Left forelimb (tissue), 1 donor: ENCODE results near the gene CYCS.
"Not testable (repeated sequence)": the region's sequence is repeated elsewhere in the genome, so short reads cannot be mapped to it uniquely, and the experiment has no call there.

ENCODE experiments used
- DNase-seq: peaks from one replicate; pipeline ENCODE4 v3.0.0-alpha.2; 2018; ENCODE audit warnings: low spot score

CYCS gene

DNA sequence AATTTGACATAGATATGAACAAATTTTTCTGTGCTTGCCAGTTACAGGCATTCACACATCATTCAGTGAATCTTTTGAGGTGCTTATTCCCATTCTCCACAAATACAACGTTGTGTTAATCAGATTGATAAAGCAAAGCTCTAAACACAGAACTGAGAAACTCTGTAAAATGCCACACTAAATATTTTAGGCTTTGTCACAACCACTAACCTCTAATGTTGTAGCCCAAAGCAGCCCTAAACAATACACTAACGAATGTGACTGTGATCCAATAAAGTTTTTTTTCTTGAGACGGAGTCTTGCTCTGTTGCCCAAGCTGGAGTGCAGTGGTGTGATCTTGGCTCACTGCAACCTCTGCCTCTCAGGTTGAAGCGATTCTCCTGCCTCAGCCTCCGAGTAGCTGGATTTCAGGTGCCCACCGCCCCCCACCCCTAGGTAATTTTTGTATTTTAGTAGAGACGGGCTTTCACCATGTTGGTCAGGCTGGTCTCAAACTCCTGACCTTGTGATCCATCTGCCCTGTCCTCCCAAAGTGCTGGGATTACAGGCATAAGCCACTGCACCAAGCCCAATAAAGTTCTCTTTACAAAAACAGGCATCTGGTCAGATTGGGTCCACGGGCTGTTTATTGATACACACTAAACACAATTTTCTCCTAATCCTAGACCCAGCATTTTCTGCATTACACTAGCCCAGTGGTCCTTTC lies 6.9 kb downstream of the CYCS start:
- DNase-seq = no peak

DNA sequence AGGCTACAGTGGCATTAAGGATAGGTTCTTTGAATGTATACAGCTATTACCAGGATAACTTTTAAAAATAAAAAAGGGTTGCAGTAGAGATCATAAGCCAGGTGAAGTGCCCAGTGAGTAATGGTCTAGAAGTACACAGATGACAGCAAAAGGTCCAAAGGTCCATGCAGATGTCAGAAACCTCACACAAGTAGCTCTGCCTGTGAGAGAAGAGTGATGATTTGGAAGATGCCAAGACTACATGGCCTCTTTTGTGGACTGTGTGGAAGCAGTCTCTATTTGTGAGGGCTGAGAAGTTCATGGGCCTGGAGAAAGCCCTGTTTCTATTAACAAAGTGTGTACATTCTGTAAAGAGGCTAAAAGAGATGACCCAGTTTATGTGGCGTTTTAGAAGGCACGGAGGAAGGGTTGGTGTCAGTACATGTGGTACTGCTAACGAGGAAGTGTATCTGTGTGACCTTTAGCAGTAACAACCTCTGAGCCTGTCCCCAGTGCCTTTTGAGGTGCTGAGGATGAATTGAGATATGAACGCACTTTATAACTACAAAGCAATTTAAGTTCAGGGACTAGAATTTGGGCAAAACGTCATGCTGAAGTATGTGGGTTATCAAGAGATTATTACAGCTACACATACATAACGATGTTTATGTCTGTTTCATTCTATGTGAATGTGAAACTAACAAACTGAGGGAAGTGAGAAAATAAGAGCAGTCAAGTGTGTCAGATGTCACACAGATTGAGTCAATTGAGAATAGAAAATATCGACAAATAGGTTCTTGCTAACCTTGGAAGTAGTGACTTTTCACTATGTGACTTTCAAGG lies 7.6 kb downstream of the CYCS start:
- no peak for DNase-seq

DNA sequence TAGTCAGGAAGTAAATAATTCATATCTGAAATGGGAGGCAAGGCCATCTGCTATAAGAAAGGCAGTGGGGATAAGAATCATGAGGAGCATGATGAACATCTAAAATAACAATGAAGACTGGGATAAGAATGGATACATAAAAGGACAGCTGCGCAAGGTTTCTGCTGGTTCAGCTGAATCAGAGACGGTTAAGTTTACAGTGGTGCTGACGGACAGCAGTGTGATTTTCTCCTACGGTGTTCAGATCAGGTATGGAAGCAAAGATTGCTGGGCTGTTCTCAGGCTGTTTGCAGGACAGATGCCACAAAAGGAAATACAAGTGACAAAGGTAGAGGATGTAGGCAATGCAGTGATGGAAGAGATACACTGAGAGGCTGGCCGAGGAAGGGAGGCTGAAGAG lies 8.4 kb downstream of the CYCS start:
- no peak for DNase-seq

DNA sequence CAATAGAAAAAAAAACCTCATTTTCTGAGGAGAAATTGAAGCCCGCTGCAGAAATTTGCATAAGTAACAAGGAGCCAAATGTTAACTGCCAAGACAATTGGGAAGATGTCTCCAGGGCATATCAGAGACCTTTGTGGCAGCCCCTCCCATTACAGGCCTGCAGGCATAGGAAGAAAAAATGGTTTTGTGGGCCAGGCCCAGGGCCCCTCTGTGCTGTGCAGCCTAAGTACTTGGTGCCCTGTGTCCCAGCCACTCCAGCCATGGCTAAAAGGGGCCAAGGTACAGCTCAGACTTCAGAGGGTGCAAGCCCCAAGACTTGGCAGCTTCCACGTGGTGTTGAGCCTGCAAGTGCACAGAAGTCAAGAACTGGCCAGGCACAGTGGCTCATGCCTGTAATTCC lies 14.5 kb downstream of the CYCS start:
- DNase-seq = not testable (repeated sequence)

DNA sequence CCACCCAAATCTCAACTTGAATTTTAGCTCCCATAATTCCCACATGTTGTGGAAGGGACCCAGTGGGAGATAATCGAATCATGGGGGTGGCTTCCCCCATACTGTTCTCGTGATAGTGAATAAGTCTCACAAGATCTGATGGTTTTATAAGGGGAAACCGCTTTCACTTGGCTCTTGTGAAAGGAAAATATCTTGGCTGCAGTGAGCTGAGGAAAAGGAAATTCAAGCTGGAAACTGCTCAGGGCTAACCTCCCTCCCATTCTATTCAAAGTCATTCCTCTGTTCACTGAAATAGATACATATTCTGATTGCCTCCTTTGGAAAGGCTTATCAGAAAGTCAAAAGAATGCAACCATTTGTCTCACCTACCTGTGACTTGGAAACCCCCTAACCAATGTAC lies 15.8 kb downstream of the CYCS start:
- DNase-seq = no peak

- DNase-seq = no peak
Observed at GRCh38 chr7:25105911-25106310, 19.1 kb downstream of the CYCS start.

DNA sequence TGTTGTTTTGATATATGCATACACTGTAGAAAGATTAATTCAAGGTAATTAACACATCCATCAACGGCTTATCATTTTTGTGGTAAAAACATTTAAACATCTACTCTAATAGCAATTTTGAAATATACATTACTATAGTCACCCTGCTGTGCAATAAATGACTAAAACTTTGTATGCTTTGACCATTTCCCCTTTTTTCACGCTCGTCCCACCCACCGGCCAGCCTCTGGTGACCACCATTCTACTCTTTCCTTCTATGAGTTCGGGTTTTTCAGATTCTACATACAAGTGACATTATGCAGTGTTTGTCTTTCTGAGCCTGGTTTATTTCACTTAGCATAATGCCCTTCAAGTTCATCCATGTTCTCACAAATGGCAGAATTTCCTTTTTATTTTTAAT lies 21.3 kb downstream of the CYCS start:
- no peak for DNase-seq

GRCh38 chr7:25101817-25102216 lies 23.2 kb downstream of the CYCS start:
- no peak for DNase-seq

DNA sequence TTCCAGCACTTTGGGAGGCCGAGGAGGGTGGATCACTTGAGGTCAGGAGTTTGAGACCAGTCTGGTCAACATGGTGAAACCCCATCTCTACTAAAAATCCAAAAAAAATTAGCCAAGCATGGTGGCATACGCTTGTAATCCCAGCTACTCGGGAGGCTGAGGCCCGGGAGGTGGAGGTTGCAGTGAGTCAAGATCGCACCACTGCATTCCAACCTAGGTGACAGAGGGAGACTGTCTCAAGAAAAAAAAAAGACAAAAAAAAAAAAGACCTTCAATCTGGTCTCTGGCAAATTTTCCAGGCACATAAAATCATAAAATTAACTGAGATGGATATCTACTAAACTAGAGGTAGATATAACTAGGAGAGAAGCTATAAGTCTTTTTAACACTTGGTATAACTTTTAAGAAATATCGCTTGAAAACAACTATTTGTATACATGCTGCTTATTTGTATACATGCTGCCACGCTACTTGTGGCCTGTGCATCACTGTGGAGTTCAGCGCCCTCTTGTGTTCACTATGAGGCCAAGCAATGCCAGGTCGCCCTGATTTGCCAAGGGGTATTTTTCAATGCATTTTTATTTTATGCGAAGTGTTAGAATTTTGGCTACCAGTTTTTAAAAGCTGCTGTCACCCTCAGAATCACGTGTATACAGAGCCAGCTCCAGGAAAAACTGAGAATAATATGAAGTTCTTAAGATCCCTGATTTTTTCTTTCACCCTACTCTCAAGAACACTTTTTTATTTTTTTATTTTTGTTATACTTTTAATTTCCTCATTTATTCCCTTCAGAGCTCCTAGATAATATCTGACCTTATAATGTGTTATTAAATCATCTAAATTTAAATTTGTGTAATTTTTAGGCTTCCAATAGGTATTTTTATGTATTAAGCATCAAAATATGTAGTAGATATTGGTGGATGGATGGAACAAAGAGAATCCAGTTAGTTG lies 26.7 kb downstream of the CYCS start:
- DNase-seq = no peak

- no peak for DNase-seq
Observed at GRCh38 chr7:25095516-25096345, 29.3 kb downstream of the CYCS start.

DNA sequence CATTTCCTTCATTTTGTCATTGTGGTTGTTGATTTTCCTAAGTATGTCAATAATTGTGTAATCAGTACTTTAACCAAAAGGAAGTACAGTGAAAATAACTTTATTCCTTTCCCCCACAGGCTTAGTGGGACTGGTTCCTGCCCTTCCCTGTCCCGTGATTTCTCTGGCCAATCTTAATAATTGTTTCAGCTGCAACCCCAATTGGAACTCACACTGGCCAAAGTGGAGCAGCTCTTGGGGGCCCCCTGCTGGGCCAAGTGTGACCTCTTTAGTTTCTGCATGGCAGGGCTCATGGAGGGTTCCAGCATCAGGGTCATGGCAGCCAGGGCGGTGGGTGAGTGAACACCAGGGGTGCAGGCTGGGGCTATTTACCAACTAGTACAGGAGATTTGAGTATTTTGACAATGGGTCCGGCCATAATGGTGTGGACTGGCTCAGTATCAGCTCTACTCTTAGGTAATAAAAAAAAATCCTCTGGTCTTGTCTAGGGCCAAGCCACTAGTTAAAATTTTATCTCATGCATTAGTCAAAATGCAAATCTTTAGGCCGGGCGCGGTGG lies 31.7 kb downstream of the CYCS start:
- DNase-seq = peak; percentile 77

- no peak for DNase-seq
Observed at GRCh38 chr7:25091779-25092178, 33.3 kb downstream of the CYCS start.

DNA sequence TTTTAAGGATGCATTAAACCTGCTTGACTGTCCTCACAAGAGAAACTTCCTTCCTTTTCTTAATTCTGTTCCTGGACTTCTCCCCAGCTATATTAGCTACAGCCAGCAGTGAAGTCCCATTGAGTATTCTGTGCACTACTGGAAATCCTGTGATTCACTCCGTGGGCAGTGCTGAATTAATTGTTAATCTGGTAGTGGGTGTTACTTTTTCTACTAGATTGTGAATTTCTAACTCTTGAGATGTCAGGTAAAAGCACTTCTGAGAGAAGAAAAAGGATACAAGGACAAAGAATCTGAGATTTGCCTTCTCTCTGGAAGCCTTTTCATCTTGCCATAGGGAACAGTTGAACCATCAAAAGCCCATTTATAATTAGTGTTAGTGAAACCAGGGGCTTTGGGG lies 33.9 kb downstream of the CYCS start:
- DNase-seq = no peak

DNA sequence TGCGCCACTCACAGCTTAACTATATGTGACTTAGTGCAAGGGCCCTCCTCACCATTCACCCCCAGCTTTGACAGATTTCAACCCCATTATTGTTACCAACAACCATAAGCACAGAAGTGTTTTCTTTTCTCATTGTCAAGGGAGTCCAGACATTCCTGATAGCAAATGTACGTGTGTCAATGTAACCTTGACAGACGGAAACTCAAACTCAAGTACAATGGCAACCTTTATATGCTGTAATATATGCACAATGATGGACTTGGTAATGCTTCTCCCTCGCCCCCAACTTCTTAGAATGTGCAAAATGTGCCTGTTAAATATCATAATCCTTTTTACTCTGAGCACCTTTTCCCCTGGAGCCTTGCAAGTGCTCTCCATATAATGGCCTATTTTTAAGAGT lies 34.7 kb downstream of the CYCS start:
- no peak for DNase-seq

GRCh38 chr7:25087855-25088254 lies 37.2 kb downstream of the CYCS start:
- DNase-seq = no peak

GRCh38 chr7:25084821-25085220 lies 40.2 kb downstream of the CYCS start:
- no peak for DNase-seq

GRCh38 chr7:25083201-25083600 lies 41.9 kb downstream of the CYCS start:
- no peak for DNase-seq

DNA sequence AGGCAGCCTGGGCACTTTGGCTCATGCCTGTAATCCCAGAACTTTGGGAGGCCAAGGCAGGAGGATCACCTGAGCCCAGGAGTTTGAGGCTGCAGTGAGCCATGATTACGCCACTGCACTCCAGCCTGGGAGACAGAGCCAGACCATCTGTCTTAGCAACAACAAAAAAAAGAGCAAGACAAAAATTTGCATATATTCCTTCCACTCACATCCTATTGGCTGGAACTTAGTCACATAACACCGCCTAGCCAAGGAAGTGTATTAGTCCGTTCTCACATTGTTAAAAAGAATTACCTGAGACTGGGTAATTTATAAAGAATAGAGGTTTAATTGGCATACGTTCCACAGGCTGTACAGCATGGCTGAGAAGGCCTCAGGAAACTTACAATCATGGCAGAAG lies 43.0 kb downstream of the CYCS start:
- DNase-seq = not testable (repeated sequence)

- DNase-seq = no peak
Observed at GRCh38 chr7:25077096-25077495, 48.0 kb downstream of the CYCS start.

DNA sequence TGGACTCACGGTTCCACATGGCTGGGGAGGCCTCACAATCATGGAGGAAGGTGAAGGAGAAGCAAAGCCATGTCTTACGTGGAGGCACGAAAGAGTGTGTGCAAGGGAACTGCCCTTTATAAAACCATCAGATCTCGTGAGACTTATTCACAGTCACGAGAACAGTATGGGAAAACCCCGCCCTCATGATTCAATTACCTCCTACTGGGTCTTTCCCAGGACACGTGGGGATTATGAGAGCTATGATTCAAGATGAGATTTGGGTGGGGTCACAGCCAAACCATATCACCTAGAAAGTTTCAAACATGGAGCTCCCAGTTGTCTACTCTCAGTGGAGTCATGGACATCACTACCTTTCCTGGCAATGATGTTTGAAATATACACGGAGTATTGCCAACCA lies 49.6 kb downstream of the CYCS start:
- DNase-seq = no peak

DNA sequence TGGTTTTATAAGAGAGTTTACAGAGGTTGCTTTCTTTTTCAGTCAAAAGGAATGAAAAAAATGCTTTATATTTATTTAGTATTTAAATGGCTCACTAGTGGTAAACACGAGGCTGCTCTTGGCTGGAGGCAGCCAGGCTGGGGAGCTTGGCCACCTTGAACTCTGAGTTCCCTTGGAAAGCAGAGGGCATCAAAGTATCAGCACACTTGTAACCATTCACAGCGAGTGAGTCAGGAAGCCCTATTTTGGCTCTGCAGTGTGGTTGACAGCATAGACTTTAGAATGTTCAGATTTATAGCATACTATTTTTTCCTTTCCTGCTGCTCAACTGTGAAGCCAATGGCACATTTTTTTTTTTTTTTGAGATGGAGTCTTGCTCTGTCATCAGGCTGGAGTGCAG lies 51.6 kb downstream of the CYCS start:
- no peak for DNase-seq
